ENCODE results near the gene CYTH2.

DNA sequence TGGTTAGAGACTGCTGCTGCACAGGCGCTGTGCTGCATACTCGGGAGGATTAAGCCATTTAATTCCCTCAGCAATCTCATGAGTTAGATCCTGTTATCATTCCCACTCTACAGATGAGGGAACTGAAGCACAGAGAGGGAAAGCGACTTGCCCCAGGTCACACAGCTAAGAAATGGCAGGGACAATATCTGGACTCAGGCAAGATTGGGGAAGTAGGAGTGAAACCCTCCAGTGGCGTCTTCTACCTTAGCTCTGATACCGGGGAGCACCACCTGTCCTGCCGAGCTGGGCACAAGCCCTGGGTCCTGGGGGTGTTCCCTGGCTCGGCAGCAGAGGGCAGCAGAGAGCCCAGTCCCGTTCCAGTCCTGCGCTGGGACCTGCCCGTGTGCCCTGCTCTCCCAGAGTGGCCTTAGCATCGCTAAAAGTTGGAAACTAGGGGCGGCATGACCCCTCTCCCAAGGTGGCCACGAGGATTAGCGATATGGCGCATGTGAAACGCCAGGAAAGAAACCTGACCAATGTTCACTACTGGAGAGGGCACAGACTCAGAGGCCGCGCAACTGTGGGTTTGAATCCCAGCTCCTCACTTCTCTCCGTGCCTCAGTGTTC, 20.5 kb downstream of the CYTH2 start:
- TF ChIP-seq, protein P1, sequence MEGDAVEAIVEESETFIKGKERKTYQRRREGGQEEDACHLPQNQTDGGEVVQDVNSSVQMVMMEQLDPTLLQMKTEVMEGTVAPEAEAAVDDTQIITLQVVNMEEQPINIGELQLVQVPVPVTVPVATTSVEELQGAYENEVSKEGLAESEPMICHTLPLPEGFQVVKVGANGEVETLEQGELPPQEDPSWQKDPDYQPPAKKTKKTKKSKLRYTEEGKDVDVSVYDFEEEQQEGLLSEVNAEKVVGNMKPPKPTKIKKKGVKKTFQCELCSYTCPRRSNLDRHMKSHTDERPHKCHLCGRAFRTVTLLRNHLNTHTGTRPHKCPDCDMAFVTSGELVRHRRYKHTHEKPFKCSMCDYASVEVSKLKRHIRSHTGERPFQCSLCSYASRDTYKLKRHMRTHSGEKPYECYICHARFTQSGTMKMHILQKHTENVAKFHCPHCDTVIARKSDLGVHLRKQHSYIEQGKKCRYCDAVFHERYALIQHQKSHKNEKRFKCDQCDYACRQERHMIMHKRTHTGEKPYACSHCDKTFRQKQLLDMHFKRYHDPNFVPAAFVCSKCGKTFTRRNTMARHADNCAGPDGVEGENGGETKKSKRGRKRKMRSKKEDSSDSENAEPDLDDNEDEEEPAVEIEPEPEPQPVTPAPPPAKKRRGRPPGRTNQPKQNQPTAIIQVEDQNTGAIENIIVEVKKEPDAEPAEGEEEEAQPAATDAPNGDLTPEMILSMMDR (conservative IDR thresholded peaks at IDR 0.05; ENCODE audit: low read length): peak; percentile 90
- no peak for TF ChIP-seq EZH2phosphoT487 (IDR thresholded peaks at IDR 0.05; ENCODE audit: borderline replicate concordance, low read depth, low read length)
